Activated CD8-positive, alpha-beta T cell treated with anti-CD3 and anti-CD28 coated beads for 36 hours (primary cell): ENCODE results near the gene AP3B1. TPM values are rescaled to one million over a fixed set of nuclear protein-coding genes. Genes with fewer than 3 reads are reported as not detected.
"Not testable (repeated sequence)": the region's sequence is repeated elsewhere in the genome, so short reads cannot be mapped to it uniquely, and the experiment has no call there.

ENCODE experiments used
- ATAC-seq: fragments of 200-7000 bp; cut with Tn5 transposase; one replicate; pipeline ENCODE4 v1.10.0; 2021; ENCODE audit warnings: mild to moderate bottlenecking, moderate library complexity
- CTCF ChIA-PET: fragments of 350-600 bp; sonication (Branson Sonifier 250); formaldehyde crosslinking; loops from one replicate; lab custom pipeline; 2021; ENCODE audit warnings: antibody characterized with exemption; lab: Charles Lee
- POLR2A ChIA-PET: fragments of 350-600 bp; sonication (Branson Sonifier 250); formaldehyde crosslinking; loops from one replicate; lab custom pipeline; 2021; ENCODE audit warnings: antibody characterized with exemption; lab: Charles Lee
- DNase-seq: peaks from one replicate; pipeline ENCODE4 v3.0.0-alpha.2; 2020
- H3K27ac Mint-ChIP-seq: one replicate; pipeline ENCODE4 v1.8.0; 2021; ENCODE audit warnings: mild to moderate bottlenecking, mixed read lengths
- H3K27me3 Mint-ChIP-seq: one replicate; pipeline ENCODE4 v1.8.0; 2021; ENCODE audit warnings: mixed read lengths
- H3K36me3 Mint-ChIP-seq: one replicate; pipeline ENCODE4 v1.8.0; 2021; ENCODE audit warnings: low read depth, mixed read lengths
- H3K4me1 Mint-ChIP-seq: one replicate; pipeline ENCODE4 v1.8.0; 2021; ENCODE audit warnings: low read depth, mixed read lengths
- H3K4me3 Mint-ChIP-seq: one replicate; pipeline ENCODE4 v1.8.0; 2021; ENCODE audit warnings: mild to moderate bottlenecking, moderate library complexity, mixed read lengths
- H3K9me3 Mint-ChIP-seq: one replicate; pipeline ENCODE4 v1.8.0; 2021; ENCODE audit warnings: mixed read lengths
- CTCF ChIP-seq: fragments of 200-600 bp; IDR thresholded peaks from one replicate; pipeline ENCODE4 v1.8.0; 2022; ENCODE audit warnings: antibody characterized with exemption, mild to moderate bottlenecking
- intact Hi-C: fragments of 100-400 bp; cut with micrococcal nuclease; formaldehyde crosslinking; loops from one replicate; pipeline ENCODE4 v1.10.0; 2022
- total RNA-seq, 2 experiments: library from RNA; stranded (reverse); gene quantifications; one replicate each; pipeline ENCODE4 v1.2.3, GENCODE V29; 2021

The AP3B1 gene
- total RNA-seq, 2 experiments from 2014 or later = 33.0 to 34.4 TPM

- H3K27me3 Mint-ChIP-seq = no peaks in the 10 kb centered on the region
- TF ChIP-seq CTCF = no peak
- no peak overlapping the region for H3K27ac Mint-ChIP-seq
- H3K4me3 Mint-ChIP-seq = no peak overlapping the region
- DNase-seq (no peak), ATAC-seq (no peak)
- ChIA-PET POLR2A (no interaction called here), CTCF (interaction anchor here (0.9 kb wide), 1 partner anchor 258 kb away, joined by 3 read pairs; no protein-coding TSS in a partner anchor)
- H3K36me3 Mint-ChIP-seq = peaks cover 19% of the 10 kb centered on the region
- H3K9me3 Mint-ChIP-seq = no peaks in the 10 kb centered on the region
- intact Hi-C loops = loop anchor here (10.0 kb wide), 1 partner anchor 116 kb away; no protein-coding TSS in a partner anchor
- no peaks in the 10 kb centered on the region for H3K4me1 Mint-ChIP-seq
Measured at GRCh38 chr5:78078858-78079257, 215.6 kb downstream of the AP3B1 start.

GRCh38 chr5:78077369-78078068 lies 217.0 kb downstream of the AP3B1 start:
- H3K27ac Mint-ChIP-seq = no peak overlapping the region
- no peak for TF ChIP-seq CTCF
- H3K4me1 Mint-ChIP-seq = no peaks in the 10 kb centered on the region
- H3K36me3 Mint-ChIP-seq = peaks cover 22% of the 10 kb centered on the region
- CTCF ChIA-PET = interaction anchor here (1.0 kb wide), 1 partner anchor 15 kb away, joined by 3 read pairs; no protein-coding TSS in a partner anchor
- no peak overlapping the region for H3K4me3 Mint-ChIP-seq
- DNase-seq (no peak), ATAC-seq (no peak)
- intact Hi-C loops = loop anchor here (10.0 kb wide), 1 partner anchor 117 kb away; no protein-coding TSS in a partner anchor
- POLR2A ChIA-PET = no interaction called here
- H3K27me3 Mint-ChIP-seq = no peaks in the 10 kb centered on the region
- no peaks in the 10 kb centered on the region for H3K9me3 Mint-ChIP-seq

GRCh38 chr5:78076351-78076750 lies 218.1 kb downstream of the AP3B1 start:
- CTCF ChIA-PET = interaction anchor here (0.7 to 1.0 kb wide), 2 partner anchors 14 kb away, joined by 3 read pairs; no protein-coding TSS in a partner anchor
- Mint-ChIP-seq H3K4me3 (no peak overlapping the region), H3K4me1 (no peaks in the 10 kb centered on the region), H3K9me3 (no peaks in the 10 kb centered on the region), H3K36me3 (peaks cover 20% of the 10 kb centered on the region), H3K27me3 (no peaks in the 10 kb centered on the region), H3K27ac (no peak overlapping the region)
- DNase-seq = no peak
- intact Hi-C loops = loop anchor here (10.0 kb wide), 1 partner anchor 118 kb away; no protein-coding TSS in a partner anchor
- no peak for TF ChIP-seq CTCF
- POLR2A ChIA-PET = no interaction called here
- ATAC-seq = no peak

- intact Hi-C loops = loop anchor here (10.0 kb wide), 1 partner anchor 120 kb away; no protein-coding TSS in a partner anchor
- ATAC-seq (no peak), DNase-seq (no peak)
- no peaks in the 10 kb centered on the region for H3K27me3 Mint-ChIP-seq
- ChIA-PET POLR2A (no interaction called here), CTCF (no interaction called here)
- H3K9me3 Mint-ChIP-seq = peaks cover 4% of the 10 kb centered on the region
- TF ChIP-seq CTCF = no peak
- no peak overlapping the region for H3K4me3 Mint-ChIP-seq
- peaks cover 27% of the 10 kb centered on the region for H3K36me3 Mint-ChIP-seq
- no peaks in the 10 kb centered on the region for H3K4me1 Mint-ChIP-seq
- H3K27ac Mint-ChIP-seq = no peak overlapping the region
Measured at GRCh38 chr5:78075301-78075700, 219.2 kb downstream of the AP3B1 start.

- DNase-seq, H3K27ac Mint-ChIP-seq, H3K4me1 Mint-ChIP-seq, ATAC-seq, H3K27me3 Mint-ChIP-seq, H3K4me3 Mint-ChIP-seq, CTCF ChIA-PET, POLR2A ChIA-PET: not testable (repeated sequence)
- intact Hi-C loops = loop anchor here (10.0 kb wide), 1 partner anchor 124 kb away; no protein-coding TSS in a partner anchor
- H3K36me3 Mint-ChIP-seq = peaks cover 50% of the 10 kb centered on the region
- H3K9me3 Mint-ChIP-seq = peaks cover 26% of the 10 kb centered on the region
Measured at GRCh38 chr5:78070691-78071090, 223.8 kb downstream of the AP3B1 start.

- CTCF ChIA-PET, H3K27me3 Mint-ChIP-seq, intact Hi-C loops, H3K27ac Mint-ChIP-seq, POLR2A ChIA-PET, H3K4me3 Mint-ChIP-seq, ATAC-seq, H3K4me1 Mint-ChIP-seq, DNase-seq: not testable (repeated sequence)
- peaks cover 26% of the 10 kb centered on the region for H3K9me3 Mint-ChIP-seq
- H3K36me3 Mint-ChIP-seq = peaks cover 48% of the 10 kb centered on the region
Measured at GRCh38 chr5:78067581-78067980, 226.9 kb downstream of the AP3B1 start.

GRCh38 chr5:78066722-78067121 lies 227.8 kb downstream of the AP3B1 start:
- intact Hi-C loops, DNase-seq, POLR2A ChIA-PET, H3K4me3 Mint-ChIP-seq, ATAC-seq, H3K27me3 Mint-ChIP-seq, H3K4me1 Mint-ChIP-seq, CTCF ChIA-PET, H3K27ac Mint-ChIP-seq: not testable (repeated sequence)
- Mint-ChIP-seq H3K36me3 (peaks cover 45% of the 10 kb centered on the region), H3K9me3 (peaks cover 26% of the 10 kb centered on the region)
